Measurements from ENCODE around the gene GRAMD2B. TPM values are rescaled to one million over a fixed set of nuclear protein-coding genes. Genes with fewer than 3 reads are reported as not detected.

The GRAMD2B gene
- polyA plus RNA-seq, 1 donor from 2014 or later, result not detected

DNA sequence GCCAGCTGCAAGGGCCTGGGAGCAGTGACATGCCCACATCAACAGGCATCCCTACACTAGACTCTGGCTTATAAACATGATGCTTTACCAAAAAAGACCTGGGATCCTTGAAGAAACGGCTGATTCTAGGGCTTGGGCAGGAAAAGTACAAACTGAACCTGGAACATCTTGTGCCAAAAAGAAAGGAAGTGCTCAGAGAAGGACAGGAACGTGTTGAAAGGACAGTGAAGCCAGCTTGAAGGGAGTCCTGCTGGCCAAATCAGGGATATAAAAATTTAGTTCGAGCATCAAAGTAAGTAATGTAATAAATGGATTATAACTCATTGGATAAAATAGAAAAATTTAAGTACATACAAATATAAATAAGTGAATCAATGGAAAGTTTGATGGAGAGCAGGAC, 113.7 kb downstream of the GRAMD2B start:
- Histone ChIP-seq H3K4me2 (ENCODE audit: low read length) (no peak overlapping the region), H2AFZ (ENCODE audit: low read depth, low read length) (no peak overlapping the region)

DNA sequence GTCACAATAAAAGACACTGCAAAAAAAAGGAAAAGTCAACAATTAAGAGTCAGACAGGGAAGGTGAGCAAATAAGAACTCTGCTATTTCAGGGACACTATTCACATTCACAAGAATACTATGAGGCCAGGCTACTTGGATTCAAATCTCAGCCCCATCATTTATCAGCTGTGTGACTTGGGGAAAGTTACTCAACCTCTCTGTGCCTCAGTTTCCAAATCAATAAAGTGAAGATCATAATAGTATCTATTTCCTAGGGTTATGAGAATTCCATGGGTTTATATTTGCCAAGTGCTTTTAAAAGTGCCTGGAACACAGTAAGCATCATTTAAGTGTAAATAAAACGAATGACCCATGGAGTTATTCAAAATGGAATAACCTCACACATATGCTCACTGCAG, 115.4 kb downstream of the GRAMD2B start:
- no peak overlapping the region for H3K27ac ChIP-seq (ENCODE audit: low read length)
- H3K9me2 ChIP-seq (ENCODE audit: insufficient read depth, low read length), result no peaks in the 10 kb centered on the region
- no peaks in the 10 kb centered on the region for H3F3A ChIP-seq (ENCODE audit: insufficient read depth, low read length, poor library complexity, severe bottlenecking)
- no peaks in the 10 kb centered on the region for H3K36me3 ChIP-seq (ENCODE audit: insufficient read depth, low read length)
- no peak overlapping the region for H3K4me3 ChIP-seq (ENCODE audit: low read length)
- no peaks in the 10 kb centered on the region for H3K27me3 ChIP-seq (ENCODE audit: insufficient read depth, low read depth, low read length)
- H3K4me2 ChIP-seq (ENCODE audit: low read length), result no peak overlapping the region
- no peaks in the 10 kb centered on the region for H3K79me2 ChIP-seq (replicated peaks; ENCODE audit: insufficient read depth, low read length)
- H3K9me3 ChIP-seq (ENCODE audit: low read length), result no peaks in the 10 kb centered on the region
- no peak overlapping the region for H2AFZ ChIP-seq (ENCODE audit: low read depth, low read length)
- no peak for TF ChIP-seq RAD21 (conservative IDR thresholded peaks at IDR 0.05)
- no peak for TF ChIP-seq SMC3 (conservative IDR thresholded peaks at IDR 0.05; ENCODE audit: poor library complexity)
- TF ChIP-seq MXI1 (conservative IDR thresholded peaks at IDR 0.05; ENCODE audit: poor library complexity, severe bottlenecking), result no peak
- TF ChIP-seq EP300 (conservative IDR thresholded peaks at IDR 0.05; ENCODE audit: poor library complexity, severe bottlenecking), result no peak
- no peak for TF ChIP-seq TAF1 (IDR thresholded peaks at IDR 0.05; ENCODE audit: low read depth)
- TF ChIP-seq, protein P1, sequence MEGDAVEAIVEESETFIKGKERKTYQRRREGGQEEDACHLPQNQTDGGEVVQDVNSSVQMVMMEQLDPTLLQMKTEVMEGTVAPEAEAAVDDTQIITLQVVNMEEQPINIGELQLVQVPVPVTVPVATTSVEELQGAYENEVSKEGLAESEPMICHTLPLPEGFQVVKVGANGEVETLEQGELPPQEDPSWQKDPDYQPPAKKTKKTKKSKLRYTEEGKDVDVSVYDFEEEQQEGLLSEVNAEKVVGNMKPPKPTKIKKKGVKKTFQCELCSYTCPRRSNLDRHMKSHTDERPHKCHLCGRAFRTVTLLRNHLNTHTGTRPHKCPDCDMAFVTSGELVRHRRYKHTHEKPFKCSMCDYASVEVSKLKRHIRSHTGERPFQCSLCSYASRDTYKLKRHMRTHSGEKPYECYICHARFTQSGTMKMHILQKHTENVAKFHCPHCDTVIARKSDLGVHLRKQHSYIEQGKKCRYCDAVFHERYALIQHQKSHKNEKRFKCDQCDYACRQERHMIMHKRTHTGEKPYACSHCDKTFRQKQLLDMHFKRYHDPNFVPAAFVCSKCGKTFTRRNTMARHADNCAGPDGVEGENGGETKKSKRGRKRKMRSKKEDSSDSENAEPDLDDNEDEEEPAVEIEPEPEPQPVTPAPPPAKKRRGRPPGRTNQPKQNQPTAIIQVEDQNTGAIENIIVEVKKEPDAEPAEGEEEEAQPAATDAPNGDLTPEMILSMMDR (IDR thresholded peaks at IDR 0.05; ENCODE audit: poor library complexity, severe bottlenecking), result no peak
- no peak for TF ChIP-seq POLR2AphosphoS5 (IDR thresholded peaks at IDR 0.05)
- TF ChIP-seq, protein P2, sequence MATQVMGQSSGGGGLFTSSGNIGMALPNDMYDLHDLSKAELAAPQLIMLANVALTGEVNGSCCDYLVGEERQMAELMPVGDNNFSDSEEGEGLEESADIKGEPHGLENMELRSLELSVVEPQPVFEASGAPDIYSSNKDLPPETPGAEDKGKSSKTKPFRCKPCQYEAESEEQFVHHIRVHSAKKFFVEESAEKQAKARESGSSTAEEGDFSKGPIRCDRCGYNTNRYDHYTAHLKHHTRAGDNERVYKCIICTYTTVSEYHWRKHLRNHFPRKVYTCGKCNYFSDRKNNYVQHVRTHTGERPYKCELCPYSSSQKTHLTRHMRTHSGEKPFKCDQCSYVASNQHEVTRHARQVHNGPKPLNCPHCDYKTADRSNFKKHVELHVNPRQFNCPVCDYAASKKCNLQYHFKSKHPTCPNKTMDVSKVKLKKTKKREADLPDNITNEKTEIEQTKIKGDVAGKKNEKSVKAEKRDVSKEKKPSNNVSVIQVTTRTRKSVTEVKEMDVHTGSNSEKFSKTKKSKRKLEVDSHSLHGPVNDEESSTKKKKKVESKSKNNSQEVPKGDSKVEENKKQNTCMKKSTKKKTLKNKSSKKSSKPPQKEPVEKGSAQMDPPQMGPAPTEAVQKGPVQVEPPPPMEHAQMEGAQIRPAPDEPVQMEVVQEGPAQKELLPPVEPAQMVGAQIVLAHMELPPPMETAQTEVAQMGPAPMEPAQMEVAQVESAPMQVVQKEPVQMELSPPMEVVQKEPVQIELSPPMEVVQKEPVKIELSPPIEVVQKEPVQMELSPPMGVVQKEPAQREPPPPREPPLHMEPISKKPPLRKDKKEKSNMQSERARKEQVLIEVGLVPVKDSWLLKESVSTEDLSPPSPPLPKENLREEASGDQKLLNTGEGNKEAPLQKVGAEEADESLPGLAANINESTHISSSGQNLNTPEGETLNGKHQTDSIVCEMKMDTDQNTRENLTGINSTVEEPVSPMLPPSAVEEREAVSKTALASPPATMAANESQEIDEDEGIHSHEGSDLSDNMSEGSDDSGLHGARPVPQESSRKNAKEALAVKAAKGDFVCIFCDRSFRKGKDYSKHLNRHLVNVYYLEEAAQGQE (IDR thresholded peaks at IDR 0.05; ENCODE audit: borderline replicate concordance), result no peak
- no peak for TF ChIP-seq EZH2 (IDR thresholded peaks at IDR 0.05; ENCODE audit: borderline replicate concordance, insufficient read depth, low read length, poor library complexity, severe bottlenecking)
- H4K20me1 ChIP-seq (ENCODE audit: insufficient read depth), result no peaks in the 10 kb centered on the region
- H3K9ac ChIP-seq (ENCODE audit: low read length), result no peak overlapping the region

More for the DNA sequence above, 113.7 kb downstream of the GRAMD2B start:
- Histone ChIP-seq H3F3A (ENCODE audit: insufficient read depth, low read length, poor library complexity, severe bottlenecking) (no peaks in the 10 kb centered on the region), H4K20me1 (ENCODE audit: insufficient read depth) (no peaks in the 10 kb centered on the region), H3K9ac (ENCODE audit: low read length) (no peak overlapping the region), H3K36me3 (ENCODE audit: insufficient read depth, low read length) (no peaks in the 10 kb centered on the region), H3K9me3 (ENCODE audit: low read length) (no peaks in the 10 kb centered on the region), H3K27me3 (ENCODE audit: insufficient read depth, low read depth, low read length) (no peaks in the 10 kb centered on the region), H3K4me3 (ENCODE audit: low read length) (no peak overlapping the region), H3K79me2 (replicated peaks; ENCODE audit: insufficient read depth, low read length) (no peaks in the 10 kb centered on the region), H3K9me2 (ENCODE audit: insufficient read depth, low read length) (no peaks in the 10 kb centered on the region), H3K27ac (ENCODE audit: low read length) (no peak overlapping the region)
- no peak for TF ChIP-seq RAD21 (conservative IDR thresholded peaks at IDR 0.05)
- no peak for TF ChIP-seq EZH2 (IDR thresholded peaks at IDR 0.05; ENCODE audit: borderline replicate concordance, insufficient read depth, low read length, poor library complexity, severe bottlenecking)
- no peak for TF ChIP-seq SMC3 (conservative IDR thresholded peaks at IDR 0.05; ENCODE audit: poor library complexity)
- TF ChIP-seq, protein P2 (IDR thresholded peaks at IDR 0.05; ENCODE audit: borderline replicate concordance), result no peak
- TF ChIP-seq EP300 (conservative IDR thresholded peaks at IDR 0.05; ENCODE audit: poor library complexity, severe bottlenecking), result no peak
- TF ChIP-seq TAF1 (IDR thresholded peaks at IDR 0.05; ENCODE audit: low read depth), result no peak
- TF ChIP-seq POLR2AphosphoS5 (IDR thresholded peaks at IDR 0.05), result no peak
- TF ChIP-seq, protein P1 (IDR thresholded peaks at IDR 0.05; ENCODE audit: poor library complexity, severe bottlenecking), result no peak
